T-helper 17 cell (primary cell): ENCODE data around the gene IL1RL1. TPM values are rescaled to one million over a fixed set of nuclear protein-coding genes. Genes with fewer than 3 reads are reported as not detected.
A peak's percentile ranks its signal among the peaks of the same experiment; 100 is the strongest.

Experiments
- ATAC-seq: fragments of 150-1000 bp; cut with Tn5 transposase; 2 replicates; pipeline ENCODE4 v1.10.0; 2021; ENCODE audit warnings: mild to moderate bottlenecking, moderate library complexity
- DNase-seq, 3 donors: peaks; one replicate each; pipeline versions ENCODE4 v3.0.0 to v3.0.0-alpha.2; 2020 to 2021
- H3K9me3 ChIP-seq: one replicate; pipeline ENCODE4 v1.7.0; 2013; ENCODE audit warnings: low read length, mild to moderate bottlenecking; ENCODE audit not compliant: control insufficient read depth, poor library complexity, severe bottlenecking
- H3K27ac Mint-ChIP-seq: one replicate; pipeline ENCODE4 v1.8.0; 2022; ENCODE audit warnings: mild to moderate bottlenecking, moderate library complexity, mixed read lengths
- H3K27me3 Mint-ChIP-seq: one replicate; pipeline ENCODE4 v1.8.0; 2022; ENCODE audit warnings: mixed read lengths
- H3K36me3 Mint-ChIP-seq: one replicate; pipeline ENCODE4 v1.8.0; 2022; ENCODE audit warnings: low read depth, mixed read lengths
- H3K4me1 Mint-ChIP-seq: one replicate; pipeline ENCODE4 v1.8.0; 2022; ENCODE audit warnings: mild to moderate bottlenecking, mixed read lengths
- H3K4me3 Mint-ChIP-seq: one replicate; pipeline ENCODE4 v1.8.0; 2022; ENCODE audit warnings: mild to moderate bottlenecking, moderate library complexity, mixed read lengths
- total RNA-seq, 4 donors: library from RNA in 2 of 4; stranded (reverse) in 2 of 4; gene quantifications; one replicate each; pipeline ENCODE4 v1.2.3 and lab custom pipeline; 2022 to 2026

Gene IL1RL1
- total RNA-seq, 2 donors from 2014 or later, result 0.60 to 0.99 TPM

GRCh38 chr2:102350137-102350793, 38.9 kb downstream of the IL1RL1 start:
- no peak overlapping the region for H3K27ac Mint-ChIP-seq
- no peaks in the 10 kb centered on the region for H3K36me3 Mint-ChIP-seq
- H3K9me3 ChIP-seq, result no peaks in the 10 kb centered on the region
- DNase-seq (no peak), ATAC-seq (no peak)
- H3K27me3 Mint-ChIP-seq, result no peaks in the 10 kb centered on the region
- no peak overlapping the region for H3K4me3 Mint-ChIP-seq
- no peaks in the 10 kb centered on the region for H3K4me1 Mint-ChIP-seq

- peaks cover 3% of the 10 kb centered on the region for H3K36me3 Mint-ChIP-seq
- ATAC-seq (peak; percentile 85), DNase-seq (peak; percentile 56 to 69 (median 62))
- H3K27me3 Mint-ChIP-seq, result no peaks in the 10 kb centered on the region
- peak within 1 kb of the TSS; percentile 99 for H3K27ac Mint-ChIP-seq
- H3K4me3 Mint-ChIP-seq, result peak within 1 kb of the TSS; percentile 100
- H3K9me3 ChIP-seq, result no peaks in the 10 kb centered on the region
- H3K4me1 Mint-ChIP-seq, result peaks cover 32% of the 10 kb centered on the region
Observed at GRCh38 chr2:102355526-102356380, 44.4 kb downstream of the IL1RL1 start, which contains the start of gene IL18R1. Gene IL18R1, plus strand, starts transcription at chr2:102355796. Its CDS starts 6,865 bp downstream, at chr2:102362661.

GRCh38 chr2:102356381-102356712, 45.0 kb downstream of the IL1RL1 start:
- H3K9me3 ChIP-seq, result no peaks in the 10 kb centered on the region
- H3K27ac Mint-ChIP-seq, result peak overlapping the region; percentile 99
- peaks cover 32% of the 10 kb centered on the region for H3K4me1 Mint-ChIP-seq
- H3K4me3 Mint-ChIP-seq, result peak overlapping the region; percentile 100
- no peak for DNase-seq
- H3K27me3 Mint-ChIP-seq, result no peaks in the 10 kb centered on the region
- ATAC-seq, result peak; percentile 16
- peaks cover 3% of the 10 kb centered on the region for H3K36me3 Mint-ChIP-seq

GRCh38 chr2:102356741-102357140, 45.4 kb downstream of the IL1RL1 start:
- Mint-ChIP-seq H3K4me3 (peak overlapping the region; percentile 100), H3K4me1 (peaks cover 35% of the 10 kb centered on the region), H3K36me3 (peaks cover 3% of the 10 kb centered on the region), H3K27ac (peak overlapping the region; percentile 99), H3K27me3 (no peaks in the 10 kb centered on the region)
- DNase-seq (no peak), ATAC-seq (no peak)
- H3K9me3 ChIP-seq, result no peaks in the 10 kb centered on the region

GRCh38 chr2:102357937-102358336, 46.6 kb downstream of the IL1RL1 start:
- H3K4me1 Mint-ChIP-seq, result peaks cover 38% of the 10 kb centered on the region
- H3K27ac Mint-ChIP-seq, result peak overlapping the region; percentile 99
- H3K4me3 Mint-ChIP-seq, result peak overlapping the region; percentile 100
- H3K36me3 Mint-ChIP-seq, result peaks cover 6% of the 10 kb centered on the region
- ATAC-seq (no peak), DNase-seq (no peak)
- no peaks in the 10 kb centered on the region for H3K9me3 ChIP-seq
- no peaks in the 10 kb centered on the region for H3K27me3 Mint-ChIP-seq

GRCh38 chr2:102358496-102358895, 47.1 kb downstream of the IL1RL1 start:
- Mint-ChIP-seq H3K4me1 (peaks cover 38% of the 10 kb centered on the region), H3K36me3 (peaks cover 6% of the 10 kb centered on the region), H3K27ac (peak overlapping the region; percentile 99), H3K4me3 (peak overlapping the region; percentile 100), H3K27me3 (no peaks in the 10 kb centered on the region)
- no peak for ATAC-seq
- no peak for DNase-seq
- H3K9me3 ChIP-seq, result no peaks in the 10 kb centered on the region

GRCh38 chr2:102359527-102359926, 48.2 kb downstream of the IL1RL1 start:
- peaks cover 9% of the 10 kb centered on the region for H3K36me3 Mint-ChIP-seq
- H3K9me3 ChIP-seq, result no peaks in the 10 kb centered on the region
- no peaks in the 10 kb centered on the region for H3K27me3 Mint-ChIP-seq
- H3K4me3 Mint-ChIP-seq, result no peak overlapping the region
- ATAC-seq (no peak), DNase-seq (no peak)
- H3K4me1 Mint-ChIP-seq, result peaks cover 38% of the 10 kb centered on the region
- H3K27ac Mint-ChIP-seq, result peak overlapping the region; percentile 99

GRCh38 chr2:102361632-102362241, 50.4 kb downstream of the IL1RL1 start:
- Mint-ChIP-seq H3K27me3 (no peaks in the 10 kb centered on the region), H3K36me3 (peaks cover 7% of the 10 kb centered on the region), H3K4me3 (no peak overlapping the region), H3K4me1 (peaks cover 36% of the 10 kb centered on the region), H3K27ac (peak overlapping the region; percentile 68)
- peaks cover 5% of the 10 kb centered on the region for H3K9me3 ChIP-seq
- DNase-seq (no peak), ATAC-seq (no peak)

GRCh38 chr2:102365763-102366162, 54.4 kb downstream of the IL1RL1 start:
- no peak for DNase-seq
- peaks cover 5% of the 10 kb centered on the region for H3K9me3 ChIP-seq
- Mint-ChIP-seq H3K27ac (peak overlapping the region; percentile 98), H3K36me3 (peaks cover 11% of the 10 kb centered on the region), H3K4me3 (no peak overlapping the region), H3K27me3 (no peaks in the 10 kb centered on the region), H3K4me1 (peaks cover 40% of the 10 kb centered on the region)
- no peak for ATAC-seq

GRCh38 chr2:102366406-102367112, 55.2 kb downstream of the IL1RL1 start:
- Mint-ChIP-seq H3K4me3 (peak overlapping the region; percentile 79), H3K4me1 (peaks cover 40% of the 10 kb centered on the region), H3K27me3 (no peaks in the 10 kb centered on the region), H3K27ac (peak overlapping the region; percentile 98), H3K36me3 (peaks cover 11% of the 10 kb centered on the region)
- no peak for DNase-seq
- ATAC-seq, result peak; percentile 34
- peaks cover 5% of the 10 kb centered on the region for H3K9me3 ChIP-seq

- DNase-seq (no peak), ATAC-seq (peak; percentile 81)
- Mint-ChIP-seq H3K4me3 (peak overlapping the region; percentile 85), H3K27me3 (no peaks in the 10 kb centered on the region), H3K36me3 (peaks cover 11% of the 10 kb centered on the region), H3K27ac (peak overlapping the region; percentile 98), H3K4me1 (peaks cover 35% of the 10 kb centered on the region)
- peaks cover 5% of the 10 kb centered on the region for H3K9me3 ChIP-seq
Observed at GRCh38 chr2:102367331-102367971, 56.1 kb downstream of the IL1RL1 start.

GRCh38 chr2:102368461-102369109, 57.2 kb downstream of the IL1RL1 start:
- Mint-ChIP-seq H3K27me3 (no peaks in the 10 kb centered on the region), H3K4me1 (peaks cover 35% of the 10 kb centered on the region), H3K36me3 (peaks cover 8% of the 10 kb centered on the region), H3K27ac (peak overlapping the region; percentile 98), H3K4me3 (peak overlapping the region; percentile 85)
- peak in 1 of 3 donors; percentile 14 for DNase-seq
- H3K9me3 ChIP-seq, result peaks cover 7% of the 10 kb centered on the region
- peak; percentile 22 for ATAC-seq
